C4-2B (cell line): Measurements from ENCODE around the gene KIF5B.
"Not testable (repeated sequence)": the region's sequence is repeated elsewhere in the genome, so short reads cannot be mapped to it uniquely, and the experiment has no call there.

Source experiments
- H3K27ac ChIP-seq: fragments of 450-650 bp; 2 replicates; pipeline ENCODE4 v1.5.1; 2017
- CTCF ChIP-seq: fragments of 450-650 bp; conservative IDR thresholded peaks from 2 replicates; pipeline ENCODE4 v1.5.1; 2017; ENCODE audit warnings: mild to moderate bottlenecking
- ZFX ChIP-seq: fragments of 450-650 bp; IDR thresholded peaks from 2 replicates; pipeline ENCODE4 v1.6.1; 2017

The KIF5B gene

GRCh38 chr10:31974434-31975124 lies 81.6 kb downstream of the KIF5B start:
- no peak overlapping the region for H3K27ac ChIP-seq
- no peak for TF ChIP-seq CTCF
- TF ChIP-seq ZFX: no peak

GRCh38 chr10:31972519-31973041 lies 83.6 kb downstream of the KIF5B start:
- TF ChIP-seq ZFX (no peak), CTCF (no peak)
- no peak overlapping the region for H3K27ac ChIP-seq

- not testable (repeated sequence) for H3K27ac ChIP-seq
These were observed 86.4 kb downstream of the KIF5B start for GRCh38 chr10:31969847-31970246.

GRCh38 chr10:31963589-31963980 lies 92.6 kb downstream of the KIF5B start:
- H3K27ac ChIP-seq: no peak overlapping the region
- TF ChIP-seq ZFX (no peak), CTCF (no peak)

- no peak overlapping the region for H3K27ac ChIP-seq
- TF ChIP-seq ZFX: no peak
- no peak for TF ChIP-seq CTCF
These were observed 93.2 kb downstream of the KIF5B start for GRCh38 chr10:31962826-31963588.

GRCh38 chr10:31961277-31962074 lies 94.7 kb downstream of the KIF5B start:
- no peak for TF ChIP-seq CTCF
- TF ChIP-seq ZFX: no peak
- 0 out of 2 replicates have a peak overlapping the region, but pooled peaks have one; percentile 11 for H3K27ac ChIP-seq

- TF ChIP-seq CTCF (no peak), ZFX (no peak)
- H3K27ac ChIP-seq: no peak overlapping the region
These were observed 96.6 kb downstream of the KIF5B start for GRCh38 chr10:31959461-31960173.
